Loucy (cell line): ENCODE results near the gene ELOVL6.

Source experiments
- H2AFZ ChIP-seq: fragments of 200-600 bp; sonication (generic); 2 replicates; pipeline ENCODE4 v1.6.0; 2016; ENCODE audit warnings: antibody characterized with exemption, mild to moderate bottlenecking, low read length, moderate library complexity
- H3F3A ChIP-seq: fragments of 200-600 bp; 2 replicates; pipeline ENCODE4 v1.6.0; 2016; ENCODE audit warnings: antibody characterized with exemption, low read depth, mild to moderate bottlenecking
- H3K27me3 ChIP-seq: fragments of 200-600 bp; sonication (generic); 2 replicates; pipeline ENCODE4 v1.6.1; 2014; ENCODE audit warnings: low read length, mild to moderate bottlenecking; ENCODE audit not compliant: insufficient read depth, poor library complexity, severe bottlenecking
- H3K36me3 ChIP-seq: fragments of 200-600 bp; sonication (generic); 2 replicates; pipeline ENCODE4 v1.6.1; 2016; ENCODE audit warnings: low read length; ENCODE audit not compliant: insufficient read depth
- H3K4me1 ChIP-seq: fragments of 200-600 bp; sonication (generic); 2 replicates; pipeline ENCODE4 v1.5.1; 2014; ENCODE audit warnings: low read length, mild to moderate bottlenecking; ENCODE audit not compliant: insufficient read depth, poor library complexity, severe bottlenecking
- H3K4me2 ChIP-seq: fragments of 200-600 bp; sonication (generic); 2 replicates; pipeline ENCODE4 v1.6.0; 2014; ENCODE audit warnings: antibody characterized with exemption, low read length, low read depth, mild to moderate bottlenecking; ENCODE audit not compliant: poor library complexity, severe bottlenecking
- H3K4me3 ChIP-seq: fragments of 200-600 bp; sonication (generic); 2 replicates; pipeline ENCODE4 v1.5.1; 2014; ENCODE audit warnings: low read length, mild to moderate bottlenecking, mixed read lengths; ENCODE audit not compliant: poor library complexity, severe bottlenecking
- H3K79me2 ChIP-seq: fragments of 200-600 bp; sonication (generic); 2 replicates; pipeline ENCODE4 v1.6.1; 2014; ENCODE audit warnings: low read length; ENCODE audit not compliant: insufficient read depth
- H3K9ac ChIP-seq: fragments of 200-600 bp; sonication (generic); 2 replicates; pipeline ENCODE4 v1.6.0; 2014; ENCODE audit warnings: mild to moderate bottlenecking, low read depth, low read length, moderate library complexity; ENCODE audit not compliant: poor library complexity, severe bottlenecking
- H3K9me2 ChIP-seq: fragments of 200-600 bp; sonication (generic); replicated peaks from 2 replicates; pipeline ENCODE4 v1.6.1; 2016; ENCODE audit warnings: low read depth, low read length, mixed read lengths
- H3K9me3 ChIP-seq: fragments of 200-600 bp; sonication (generic); 2 replicates; pipeline ENCODE4 v1.6.1; 2014; ENCODE audit warnings: mild to moderate bottlenecking, antibody characterized with exemption, low read length, low read depth; ENCODE audit not compliant: insufficient read depth
- H4K20me1 ChIP-seq: fragments of 200-600 bp; sonication (generic); 2 replicates; pipeline ENCODE4 v1.6.0; 2014; ENCODE audit warnings: antibody characterized with exemption, low read length, mild to moderate bottlenecking; ENCODE audit not compliant: insufficient read depth, poor library complexity, severe bottlenecking
- EZH2phosphoT487 ChIP-seq: fragments of 200-600 bp; IDR thresholded peaks from 2 replicates; pipeline ENCODE4 v1.6.1; 2018; ENCODE audit warnings: antibody characterized with exemption, mild to moderate bottlenecking, moderate library complexity, borderline replicate concordance
- TF ChIP-seq, protein P1 (sequence below): fragments of 200-600 bp; sonication (generic); conservative IDR thresholded peaks from 2 replicates; pipeline ENCODE4 v1.5.1; 2014; ENCODE audit warnings: mild to moderate bottlenecking, antibody characterized with exemption, low read length

Gene ELOVL6

DNA sequence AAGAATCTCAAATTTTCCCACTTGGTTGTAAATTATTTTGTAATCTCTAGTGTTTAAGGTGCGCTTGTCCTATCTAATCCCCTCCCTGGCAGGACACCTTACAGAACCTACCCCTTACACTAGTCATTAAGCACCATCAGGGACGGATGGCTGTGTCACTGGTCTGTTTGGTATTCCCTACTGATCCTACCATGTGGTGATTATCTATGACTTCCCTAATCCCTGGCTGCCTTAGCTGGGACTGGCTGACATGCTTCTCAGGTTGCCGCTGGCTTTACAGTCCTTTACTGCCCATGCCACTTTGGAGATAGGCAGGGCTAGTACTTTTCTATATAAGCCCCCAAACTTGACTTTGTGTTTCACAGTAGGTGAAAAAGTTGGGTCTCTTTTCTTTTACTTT is 58.6 kb downstream of the ELOVL6 start:
- Histone ChIP-seq H3K9me2 (no peaks in the 10 kb centered on the region), H3K9ac (no peak overlapping the region), H3K27me3 (no peaks in the 10 kb centered on the region), H3K9me3 (no peaks in the 10 kb centered on the region), H3F3A (no peaks in the 10 kb centered on the region), H3K36me3 (peaks cover 10% of the 10 kb centered on the region; the same call in 1 of the 2 replicates), H4K20me1 (no peaks in the 10 kb centered on the region), H3K4me1 (peaks cover 20% of the 10 kb centered on the region), H3K79me2 (peaks cover 16% of the 10 kb centered on the region; the same call in 1 of the 2 replicates), H3K4me2 (no peak overlapping the region), H2AFZ (no peak overlapping the region), H3K4me3 (no peak overlapping the region)
- TF ChIP-seq, protein P1, sequence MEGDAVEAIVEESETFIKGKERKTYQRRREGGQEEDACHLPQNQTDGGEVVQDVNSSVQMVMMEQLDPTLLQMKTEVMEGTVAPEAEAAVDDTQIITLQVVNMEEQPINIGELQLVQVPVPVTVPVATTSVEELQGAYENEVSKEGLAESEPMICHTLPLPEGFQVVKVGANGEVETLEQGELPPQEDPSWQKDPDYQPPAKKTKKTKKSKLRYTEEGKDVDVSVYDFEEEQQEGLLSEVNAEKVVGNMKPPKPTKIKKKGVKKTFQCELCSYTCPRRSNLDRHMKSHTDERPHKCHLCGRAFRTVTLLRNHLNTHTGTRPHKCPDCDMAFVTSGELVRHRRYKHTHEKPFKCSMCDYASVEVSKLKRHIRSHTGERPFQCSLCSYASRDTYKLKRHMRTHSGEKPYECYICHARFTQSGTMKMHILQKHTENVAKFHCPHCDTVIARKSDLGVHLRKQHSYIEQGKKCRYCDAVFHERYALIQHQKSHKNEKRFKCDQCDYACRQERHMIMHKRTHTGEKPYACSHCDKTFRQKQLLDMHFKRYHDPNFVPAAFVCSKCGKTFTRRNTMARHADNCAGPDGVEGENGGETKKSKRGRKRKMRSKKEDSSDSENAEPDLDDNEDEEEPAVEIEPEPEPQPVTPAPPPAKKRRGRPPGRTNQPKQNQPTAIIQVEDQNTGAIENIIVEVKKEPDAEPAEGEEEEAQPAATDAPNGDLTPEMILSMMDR, result no peak
- no peak for TF ChIP-seq EZH2phosphoT487

DNA sequence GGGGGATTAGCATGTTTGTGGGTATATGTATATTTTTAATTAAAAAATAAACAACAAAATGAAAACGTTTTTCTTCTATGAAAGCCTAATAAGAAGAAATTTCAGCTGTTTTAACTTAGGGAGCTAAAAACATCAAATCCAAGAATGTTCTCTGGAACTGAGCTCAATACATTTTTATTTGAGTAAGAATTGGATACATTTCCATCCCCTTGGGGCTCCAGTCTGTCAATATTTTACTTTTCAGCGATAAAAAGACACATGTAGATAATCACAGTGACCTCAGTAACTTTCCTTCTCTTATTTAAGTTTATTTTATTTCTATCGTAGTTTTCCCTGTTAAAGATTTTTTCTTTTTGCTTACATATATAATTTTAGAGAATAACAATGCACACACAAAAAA is 59.3 kb downstream of the ELOVL6 start:
- TF ChIP-seq, protein P1, result no peak
- TF ChIP-seq EZH2phosphoT487, result no peak
- Histone ChIP-seq H3K27me3 (no peaks in the 10 kb centered on the region), H3K36me3 (peaks cover 7% of the 10 kb centered on the region; the same call in 1 of the 2 replicates), H3K4me2 (no peak overlapping the region), H3K9me2 (no peaks in the 10 kb centered on the region), H3K79me2 (peaks cover 14% of the 10 kb centered on the region; the same call in 1 of the 2 replicates), H3K4me1 (peaks cover 20% of the 10 kb centered on the region), H2AFZ (no peak overlapping the region), H3K9me3 (no peaks in the 10 kb centered on the region), H4K20me1 (no peaks in the 10 kb centered on the region), H3K4me3 (no peak overlapping the region), H3K9ac (no peak overlapping the region), H3F3A (no peaks in the 10 kb centered on the region)

DNA sequence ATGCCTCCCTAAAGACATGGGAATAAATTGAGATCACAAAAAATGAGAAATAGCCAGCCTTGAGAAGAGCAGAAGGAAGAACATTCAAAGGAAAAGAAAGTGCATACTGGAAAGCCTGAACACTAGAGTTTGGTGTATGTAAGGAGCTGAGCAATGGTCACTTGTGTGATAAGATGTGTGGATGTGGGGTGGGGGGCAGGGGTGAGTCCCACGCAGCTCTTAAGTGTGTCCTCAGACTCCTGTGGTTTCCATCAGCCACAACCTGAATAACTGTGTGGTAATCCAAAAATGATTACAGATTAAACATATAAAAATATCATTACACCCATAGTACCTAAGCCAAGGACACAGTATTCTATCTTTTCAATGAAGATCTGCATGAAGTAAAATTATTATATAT is 59.9 kb downstream of the ELOVL6 start:
- H3K79me2 ChIP-seq, result peaks cover 10% of the 10 kb centered on the region; the same call in 1 of the 2 replicates
- no peaks in the 10 kb centered on the region for H4K20me1 ChIP-seq
- no peak for TF ChIP-seq EZH2phosphoT487
- TF ChIP-seq, protein P1, result no peak
- no peaks in the 10 kb centered on the region for H3K9me3 ChIP-seq
- no peaks in the 10 kb centered on the region for H3K27me3 ChIP-seq
- H3K9me2 ChIP-seq, result no peaks in the 10 kb centered on the region
- no peaks in the 10 kb centered on the region for H3F3A ChIP-seq
- peaks cover 10% of the 10 kb centered on the region; the same call in 1 of the 2 replicates for H3K36me3 ChIP-seq
- H2AFZ ChIP-seq, result no peak overlapping the region
- H3K4me3 ChIP-seq, result no peak overlapping the region
- H3K4me1 ChIP-seq, result peaks cover 20% of the 10 kb centered on the region
- no peak overlapping the region for H3K9ac ChIP-seq
- H3K4me2 ChIP-seq, result no peak overlapping the region
